ENCODE results near the gene ARHGAP23.

- no peak for TF ChIP-seq CTCF (IDR thresholded peaks at IDR 0.05; ENCODE audit: low read length)
- no peak for TF ChIP-seq EZH2 (IDR thresholded peaks at IDR 0.05; ENCODE audit: borderline replicate concordance, low read length)
These were observed 81.6 kb downstream of the ARHGAP23 start for GRCh38 chr17:38509772-38510420.

Data from OCI-LY1 (cell line).